Colonic mucosa (tissue), 4 donors: Measurements from ENCODE around the gene STON2. TPM values are rescaled to one million over a fixed set of nuclear protein-coding genes. Genes with fewer than 3 reads are reported as not detected.

Experiments used
- DNase-seq: peaks from one replicate; pipeline ENCODE4 v3.0.0-alpha.2; 2020
- H3K27ac ChIP-seq: fragments of 200-600 bp; one replicate; pipeline ENCODE4 v1.8.0; 2021
- H3K27me3 ChIP-seq: fragments of 200-600 bp; one replicate; pipeline ENCODE4 v1.8.0; 2021
- H3K36me3 ChIP-seq: fragments of 200-600 bp; one replicate; pipeline ENCODE4 v1.8.0; 2021
- H3K4me1 ChIP-seq: fragments of 200-600 bp; one replicate; pipeline ENCODE4 v1.8.0; 2021; ENCODE audit warnings: mild to moderate bottlenecking
- H3K4me3 ChIP-seq: fragments of 200-600 bp; one replicate; pipeline ENCODE4 v1.8.0; 2021
- H3K9ac ChIP-seq, 2 donors: one replicate each; pipeline ENCODE4 v1.7.0; 2013; ENCODE audit warnings: control low read depth in 2 of 2, low read depth in 2 of 2, low read length in 2 of 2
- H3K9me3 ChIP-seq: fragments of 200-600 bp; one replicate; pipeline ENCODE4 v1.8.0; 2021
- CTCF ChIP-seq: fragments of 200-600 bp; IDR thresholded peaks from one replicate; pipeline ENCODE4 v1.8.0; 2022; ENCODE audit warnings: antibody characterized with exemption, mild to moderate bottlenecking
- intact Hi-C: fragments of 100-400 bp; cut with DNase I; formaldehyde crosslinking; loops from one replicate; pipeline ENCODE4 v1.14.1; 2022
- total RNA-seq, 2 donors: library from RNA; stranded (reverse); fragmentation: NEBNext Ultra II Directional in 1 of 2; extraction: Animal tissue kit (Norgen Biotek cat#: 25700) in 1 of 2; gene quantifications; one replicate each; pipeline ENCODE4 v1.2.1, GENCODE V29; 2021
- donor health status: healthy.
- donor health status: DM: no; HTN: no; CAD: no.
- donor health status: DM: no; HTN: no; CAD: no.

Gene STON2
- total RNA-seq, 2 donors from 2014 or later, result 12.7 to 15.1 TPM

GRCh38 chr14:81341781-81342180 is 58.3 kb downstream of the STON2 start:
- no peak for TF ChIP-seq CTCF
- DNase-seq, result no peak
- Histone ChIP-seq H3K9ac (no peak overlapping the region), H3K36me3 (no peaks in the 10 kb centered on the region), H3K27me3 (no peaks in the 10 kb centered on the region), H3K9me3 (no peaks in the 10 kb centered on the region), H3K4me1 (no peaks in the 10 kb centered on the region), H3K27ac (no peak overlapping the region), H3K4me3 (no peak overlapping the region)
- intact Hi-C loops, result no loop called here

- H3K27me3 ChIP-seq, result no peaks in the 10 kb centered on the region
- no peaks in the 10 kb centered on the region for H3K9me3 ChIP-seq
- no peak overlapping the region for H3K4me3 ChIP-seq
- H3K4me1 ChIP-seq, result no peaks in the 10 kb centered on the region
- H3K36me3 ChIP-seq, result no peaks in the 10 kb centered on the region
- DNase-seq, result no peak
- intact Hi-C loops, result no loop called here
- no peak overlapping the region for H3K9ac ChIP-seq
- no peak overlapping the region for H3K27ac ChIP-seq
- TF ChIP-seq CTCF, result no peak
Observed at GRCh38 chr14:81341370-81341769, 58.8 kb downstream of the STON2 start.

GRCh38 chr14:81340201-81340600 is 59.9 kb downstream of the STON2 start:
- H3K4me3 ChIP-seq, result no peak overlapping the region
- no peaks in the 10 kb centered on the region for H3K36me3 ChIP-seq
- TF ChIP-seq CTCF, result no peak
- H3K27ac ChIP-seq, result no peak overlapping the region
- no peak overlapping the region for H3K9ac ChIP-seq
- DNase-seq, result no peak
- no peaks in the 10 kb centered on the region for H3K4me1 ChIP-seq
- intact Hi-C loops, result no loop called here
- no peaks in the 10 kb centered on the region for H3K9me3 ChIP-seq
- H3K27me3 ChIP-seq, result no peaks in the 10 kb centered on the region

GRCh38 chr14:81337073-81337472 is 63.1 kb downstream of the STON2 start:
- Histone ChIP-seq H3K4me1 (no peaks in the 10 kb centered on the region), H3K27me3 (no peaks in the 10 kb centered on the region), H3K27ac (no peak overlapping the region), H3K4me3 (no peak overlapping the region), H3K9me3 (no peaks in the 10 kb centered on the region), H3K9ac (no peak overlapping the region), H3K36me3 (no peaks in the 10 kb centered on the region)
- no peak for DNase-seq
- intact Hi-C loops, result no loop called here
- TF ChIP-seq CTCF, result no peak

- H3K4me3 ChIP-seq, result no peak overlapping the region
- intact Hi-C loops, result no loop called here
- H3K27me3 ChIP-seq, result no peaks in the 10 kb centered on the region
- no peak for DNase-seq
- no peak overlapping the region for H3K27ac ChIP-seq
- H3K9ac ChIP-seq, result no peak overlapping the region
- H3K4me1 ChIP-seq, result no peaks in the 10 kb centered on the region
- H3K9me3 ChIP-seq, result no peaks in the 10 kb centered on the region
- no peaks in the 10 kb centered on the region for H3K36me3 ChIP-seq
- no peak for TF ChIP-seq CTCF
Observed at GRCh38 chr14:81336009-81336408, 64.1 kb downstream of the STON2 start.

DNA sequence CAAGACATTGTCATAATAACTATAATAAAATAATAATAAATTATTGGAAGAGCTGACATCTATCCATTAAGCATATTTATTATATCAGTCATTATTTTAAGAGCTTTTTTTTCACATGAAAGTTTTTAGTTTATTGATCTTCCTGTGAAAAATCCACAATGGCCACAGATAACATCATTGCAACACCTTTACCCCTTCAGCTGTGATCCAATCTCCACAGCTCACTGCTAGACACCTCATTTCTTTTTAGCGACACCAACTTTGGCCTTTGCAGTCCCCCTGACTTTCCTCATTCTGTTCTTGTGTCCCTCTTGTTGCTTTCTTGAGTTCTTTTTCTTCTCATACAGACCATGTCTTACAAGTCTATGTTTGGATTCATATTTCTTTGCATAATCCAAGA is 67.4 kb downstream of the STON2 start:
- Histone ChIP-seq H3K9me3 (no peaks in the 10 kb centered on the region), H3K4me3 (no peak overlapping the region), H3K9ac (no peak overlapping the region), H3K27ac (no peak overlapping the region), H3K36me3 (no peaks in the 10 kb centered on the region), H3K27me3 (no peaks in the 10 kb centered on the region), H3K4me1 (no peaks in the 10 kb centered on the region)
- DNase-seq, result no peak
- intact Hi-C loops, result no loop called here
- no peak for TF ChIP-seq CTCF
